Measurements from ENCODE around the gene P4HA1.
"Not testable (repeated sequence)": the region's sequence is repeated elsewhere in the genome, so short reads cannot be mapped to it uniquely, and the experiment has no call there.

P4HA1 gene

GRCh38 chr10:73119457-73119856, 22.8 kb upstream of the P4HA1 start:
- DNase-seq (ENCODE audit: insufficient read length, low spot score): no peak
- FAIRE-seq: no peak
- TF ChIP-seq PAX5 (IDR thresholded peaks at IDR 0.05; ENCODE audit: insufficient read depth, low read length, severe bottlenecking) (no peak), POLR2A (IDR thresholded peaks at IDR 0.05; ENCODE audit: low read depth, low read length) (no peak), POLR2AphosphoS5 (IDR thresholded peaks at IDR 0.05; ENCODE audit: low read depth, low read length) (no peak), TAF1 (IDR thresholded peaks at IDR 0.05; ENCODE audit: low read depth, low read length) (no peak), SPI1 (IDR thresholded peaks at IDR 0.05; ENCODE audit: low read depth, low read length) (no peak), POU2F2 (IDR thresholded peaks at IDR 0.05; ENCODE audit: low read depth, low read length) (no peak)

- DNase-seq (ENCODE audit: insufficient read length, low spot score): no peak
- FAIRE-seq: peak; percentile 62
- TF ChIP-seq SPI1 (IDR thresholded peaks at IDR 0.05; ENCODE audit: low read depth, low read length): no peak
- no peak for TF ChIP-seq TAF1 (IDR thresholded peaks at IDR 0.05; ENCODE audit: low read depth, low read length)
- TF ChIP-seq POU2F2 (IDR thresholded peaks at IDR 0.05; ENCODE audit: low read depth, low read length): no peak
- TF ChIP-seq PAX5 (IDR thresholded peaks at IDR 0.05; ENCODE audit: insufficient read depth, low read length, severe bottlenecking): no peak
- no peak for TF ChIP-seq POLR2AphosphoS5 (IDR thresholded peaks at IDR 0.05; ENCODE audit: low read depth, low read length)
- no peak for TF ChIP-seq POLR2A (IDR thresholded peaks at IDR 0.05; ENCODE audit: low read depth, low read length)
Observed at GRCh38 chr10:73117976-73118743, 21.5 kb upstream of the P4HA1 start.

GRCh38 chr10:73116017-73116416, 19.4 kb upstream of the P4HA1 start:
- FAIRE-seq: no peak
- no peak for DNase-seq (ENCODE audit: insufficient read length, low spot score)
- TF ChIP-seq SPI1 (IDR thresholded peaks at IDR 0.05; ENCODE audit: low read depth, low read length) (no peak), PAX5 (IDR thresholded peaks at IDR 0.05; ENCODE audit: insufficient read depth, low read length, severe bottlenecking) (no peak), POLR2AphosphoS5 (IDR thresholded peaks at IDR 0.05; ENCODE audit: low read depth, low read length) (no peak), TAF1 (IDR thresholded peaks at IDR 0.05; ENCODE audit: low read depth, low read length) (no peak), POU2F2 (IDR thresholded peaks at IDR 0.05; ENCODE audit: low read depth, low read length) (no peak)

- TF ChIP-seq TAF1 (IDR thresholded peaks at IDR 0.05; ENCODE audit: low read depth, low read length) (no peak), SPI1 (IDR thresholded peaks at IDR 0.05; ENCODE audit: low read depth, low read length) (no peak), POLR2A (IDR thresholded peaks at IDR 0.05; ENCODE audit: low read depth, low read length) (no peak), POLR2AphosphoS5 (IDR thresholded peaks at IDR 0.05; ENCODE audit: low read depth, low read length) (no peak), POU2F2 (IDR thresholded peaks at IDR 0.05; ENCODE audit: low read depth, low read length) (no peak), PAX5 (IDR thresholded peaks at IDR 0.05; ENCODE audit: insufficient read depth, low read length, severe bottlenecking) (no peak)
- DNase-seq (ENCODE audit: insufficient read length, low spot score) (no peak), FAIRE-seq (no peak)
Observed at GRCh38 chr10:73113551-73113950, 16.9 kb upstream of the P4HA1 start.

GRCh38 chr10:73112032-73112431, 15.4 kb upstream of the P4HA1 start:
- not testable (repeated sequence) for DNase-seq (ENCODE audit: insufficient read length, low spot score); FAIRE-seq

- TF ChIP-seq PAX5 (IDR thresholded peaks at IDR 0.05; ENCODE audit: insufficient read depth, low read length, severe bottlenecking) (no peak), SPI1 (IDR thresholded peaks at IDR 0.05; ENCODE audit: low read depth, low read length) (0 out of 2 replicates have a peak, but pooled peaks have one; percentile 30), POLR2AphosphoS5 (IDR thresholded peaks at IDR 0.05; ENCODE audit: low read depth, low read length) (0 out of 2 replicates have a peak, but pooled peaks have one; percentile 25)
- DNase-seq (ENCODE audit: insufficient read length, low spot score): peak; percentile 36
- peak; percentile 93 for FAIRE-seq
Observed at GRCh38 chr10:73110345-73110849, 13.7 kb upstream of the P4HA1 start, which contains the start of gene NUDT13. Gene NUDT13, plus strand, starts transcription at chr10:73110455. Its CDS starts 3,911 bp downstream, at chr10:73114366.

GRCh38 chr10:73109248-73109652, 12.6 kb upstream of the P4HA1 start:
- not testable (repeated sequence) for FAIRE-seq; DNase-seq (ENCODE audit: insufficient read length, low spot score)

GRCh38 chr10:73106301-73106700, 9.6 kb upstream of the P4HA1 start:
- FAIRE-seq (no peak), DNase-seq (ENCODE audit: insufficient read length, low spot score) (no peak)
- TF ChIP-seq POU2F2 (IDR thresholded peaks at IDR 0.05; ENCODE audit: low read depth, low read length) (no peak), POLR2AphosphoS5 (IDR thresholded peaks at IDR 0.05; ENCODE audit: low read depth, low read length) (no peak), PAX5 (IDR thresholded peaks at IDR 0.05; ENCODE audit: insufficient read depth, low read length, severe bottlenecking) (no peak), SPI1 (IDR thresholded peaks at IDR 0.05; ENCODE audit: low read depth, low read length) (no peak), TAF1 (IDR thresholded peaks at IDR 0.05; ENCODE audit: low read depth, low read length) (no peak), POLR2A (IDR thresholded peaks at IDR 0.05; ENCODE audit: low read depth, low read length) (no peak)

GRCh38 chr10:73099141-73099540, 2.5 kb upstream of the P4HA1 start:
- FAIRE-seq: no peak
- no peak for DNase-seq (ENCODE audit: insufficient read length, low spot score)
- TF ChIP-seq POLR2AphosphoS5 (IDR thresholded peaks at IDR 0.05; ENCODE audit: low read depth, low read length) (no peak), PAX5 (IDR thresholded peaks at IDR 0.05; ENCODE audit: insufficient read depth, low read length, severe bottlenecking) (no peak), SPI1 (IDR thresholded peaks at IDR 0.05; ENCODE audit: low read depth, low read length) (no peak), POLR2A (IDR thresholded peaks at IDR 0.05; ENCODE audit: low read depth, low read length) (no peak), POU2F2 (IDR thresholded peaks at IDR 0.05; ENCODE audit: low read depth, low read length) (no peak), TAF1 (IDR thresholded peaks at IDR 0.05; ENCODE audit: low read depth, low read length) (no peak)

GRCh38 chr10:73097305-73097670, 622 bp upstream of the P4HA1 start:
- DNase-seq (ENCODE audit: insufficient read length, low spot score) (no peak), FAIRE-seq (no peak)
- TF ChIP-seq SPI1 (IDR thresholded peaks at IDR 0.05; ENCODE audit: low read depth, low read length) (no peak), PAX5 (IDR thresholded peaks at IDR 0.05; ENCODE audit: insufficient read depth, low read length, severe bottlenecking) (no peak), POLR2A (IDR thresholded peaks at IDR 0.05; ENCODE audit: low read depth, low read length) (no peak), TAF1 (IDR thresholded peaks at IDR 0.05; ENCODE audit: low read depth, low read length) (no peak), POLR2AphosphoS5 (IDR thresholded peaks at IDR 0.05; ENCODE audit: low read depth, low read length) (no peak), POU2F2 (IDR thresholded peaks at IDR 0.05; ENCODE audit: low read depth, low read length) (no peak)
